GM08714 (cell line): Measurements from ENCODE around the gene BRWD1.

ENCODE experiments used
- H3K4me3 ChIP-seq: fragments of 200-500 bp; sonication (Bioruptor generic); 2 replicates; pipeline ENCODE4 v1.5.1; 2014; ENCODE audit warnings: mild to moderate bottlenecking, low read length, inconsistent platforms
- ZNF274 ChIP-seq: IDR thresholded peaks from 2 replicates; pipeline ENCODE4 v1.6.1; 2012; ENCODE audit warnings: mild to moderate bottlenecking, low read depth, low read length

Gene BRWD1

DNA sequence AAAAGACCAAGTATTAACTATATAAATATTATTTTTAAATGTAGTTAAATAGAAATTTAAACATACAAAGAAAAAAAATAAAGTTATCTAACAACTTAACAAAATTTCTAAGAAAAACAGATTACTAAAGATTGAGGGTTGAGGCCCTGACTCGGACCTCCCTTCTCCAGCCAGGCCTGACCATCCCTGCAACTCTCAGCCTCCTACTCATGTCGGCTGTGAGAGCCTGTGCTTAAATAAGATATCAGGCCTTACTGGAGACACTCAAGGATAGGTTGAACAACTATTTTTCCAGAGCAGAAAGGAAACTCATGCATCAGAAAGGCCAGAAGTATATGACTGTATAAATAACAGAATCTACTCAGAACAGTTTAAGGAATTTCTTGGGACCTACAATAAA, 97.1 kb downstream of the BRWD1 start:
- TF ChIP-seq ZNF274: no peak

GRCh38 chr21:39215078-39215477, 98.4 kb downstream of the BRWD1 start:
- no peak for TF ChIP-seq ZNF274
- no peak overlapping the region for H3K4me3 ChIP-seq

More for the DNA sequence above, 97.1 kb downstream of the BRWD1 start:
- H3K4me3 ChIP-seq: no peak overlapping the region

DNA sequence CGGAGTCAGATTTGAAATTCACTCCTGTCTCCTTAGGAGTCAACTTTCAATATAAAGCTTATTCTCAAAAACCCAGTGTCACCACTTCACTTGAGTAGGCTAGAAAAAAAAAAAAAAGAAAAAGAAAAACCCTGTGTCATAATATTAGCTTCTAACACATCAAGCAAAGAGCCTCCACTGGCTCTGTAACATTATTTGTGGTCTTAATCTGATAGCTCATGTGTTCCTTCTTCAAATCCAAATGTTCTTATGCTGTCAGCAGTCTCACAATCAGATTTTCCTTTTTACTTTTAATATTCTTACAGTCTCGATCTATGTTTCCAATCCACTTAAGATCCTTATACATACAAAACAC, 104.1 kb downstream of the BRWD1 start:
- H3K4me3 ChIP-seq: no peak overlapping the region
- TF ChIP-seq ZNF274: no peak

- H3K4me3 ChIP-seq: no peak overlapping the region
- TF ChIP-seq ZNF274: no peak
Observed at GRCh38 chr21:39208624-39209333, 104.7 kb downstream of the BRWD1 start.

GRCh38 chr21:39204134-39204533, 109.3 kb downstream of the BRWD1 start:
- no peak for TF ChIP-seq ZNF274
- no peak overlapping the region for H3K4me3 ChIP-seq

- H3K4me3 ChIP-seq: no peak overlapping the region
- no peak for TF ChIP-seq ZNF274
Observed at GRCh38 chr21:39198800-39199199, 114.6 kb downstream of the BRWD1 start.

DNA sequence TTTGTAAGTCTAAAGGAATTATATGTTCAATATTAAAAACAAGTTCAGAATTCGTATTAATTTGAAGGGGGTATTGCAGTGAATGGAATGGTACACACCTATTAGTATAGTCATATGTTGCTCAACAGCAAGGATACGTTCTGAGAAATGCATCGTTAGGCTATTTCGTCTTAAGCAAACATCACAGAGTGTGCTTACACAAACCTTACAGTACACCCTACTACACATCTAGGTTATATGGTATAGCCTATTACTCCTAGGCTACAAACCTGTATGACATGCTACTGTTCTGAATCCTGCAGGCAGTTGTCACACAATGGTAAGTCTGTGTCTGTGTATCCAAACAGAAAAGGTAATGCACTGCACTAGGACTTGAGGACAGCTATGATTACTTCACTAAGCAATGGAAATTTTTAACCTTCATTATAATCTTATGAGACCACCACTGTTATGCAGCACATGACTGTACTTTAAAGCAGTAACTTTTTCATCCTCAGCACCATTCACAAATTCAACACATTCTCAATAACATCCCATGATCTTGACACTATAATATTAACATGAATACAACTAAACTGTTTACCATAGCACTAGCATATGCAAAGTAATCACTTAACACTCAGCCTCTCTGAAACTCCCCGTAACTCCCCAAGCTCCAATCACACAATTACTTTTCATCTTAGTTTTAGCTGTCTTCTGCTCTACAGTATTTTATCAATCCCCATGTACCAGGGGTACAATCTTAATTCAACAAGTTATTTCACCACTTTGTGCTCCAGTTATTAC, 115.8 kb downstream of the BRWD1 start:
- TF ChIP-seq ZNF274: no peak
- no peak overlapping the region for H3K4me3 ChIP-seq

GRCh38 chr21:39196838-39197237, 116.6 kb downstream of the BRWD1 start:
- no peak for TF ChIP-seq ZNF274
- H3K4me3 ChIP-seq: no peak overlapping the region

GRCh38 chr21:39196310-39196709, 117.1 kb downstream of the BRWD1 start:
- TF ChIP-seq ZNF274: no peak
- no peak overlapping the region for H3K4me3 ChIP-seq

- TF ChIP-seq ZNF274: no peak
- H3K4me3 ChIP-seq: no peak overlapping the region
Observed at GRCh38 chr21:39193380-39193779, 120.1 kb downstream of the BRWD1 start.

DNA sequence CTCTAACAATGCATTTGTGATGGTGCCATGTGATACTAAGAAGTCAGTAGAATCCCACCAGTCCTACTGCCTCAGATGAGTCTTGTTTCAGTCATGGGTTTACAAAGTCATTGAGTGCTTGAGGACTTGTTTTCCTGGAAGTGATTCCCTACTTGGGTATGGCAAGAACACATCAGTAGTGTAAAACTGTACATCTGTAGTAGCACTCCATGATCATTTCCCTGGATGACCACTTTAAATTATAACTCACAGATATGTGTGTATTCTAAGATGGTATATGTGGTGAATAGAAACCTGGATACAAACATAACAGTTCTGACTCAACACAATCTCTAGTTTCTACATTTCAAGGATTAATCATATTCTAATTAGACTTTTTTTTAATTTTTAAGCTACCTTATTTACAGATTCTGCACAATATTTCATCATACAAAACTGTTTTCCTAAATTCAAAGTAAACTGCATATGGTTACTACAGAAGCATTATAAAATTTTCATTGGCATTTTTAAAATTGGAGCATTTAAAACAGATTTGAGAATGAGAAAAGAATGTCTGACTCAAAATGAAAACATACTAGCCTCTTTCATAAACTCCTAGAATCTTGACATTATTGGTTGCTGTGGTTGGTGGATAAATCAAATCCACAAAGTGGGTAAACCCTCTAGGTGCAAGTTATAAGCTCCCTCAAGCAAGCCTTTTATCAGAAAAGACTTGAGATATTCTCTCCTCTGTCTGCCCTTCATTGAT, 123.4 kb downstream of the BRWD1 start:
- no peak for TF ChIP-seq ZNF274
- no peak overlapping the region for H3K4me3 ChIP-seq

DNA sequence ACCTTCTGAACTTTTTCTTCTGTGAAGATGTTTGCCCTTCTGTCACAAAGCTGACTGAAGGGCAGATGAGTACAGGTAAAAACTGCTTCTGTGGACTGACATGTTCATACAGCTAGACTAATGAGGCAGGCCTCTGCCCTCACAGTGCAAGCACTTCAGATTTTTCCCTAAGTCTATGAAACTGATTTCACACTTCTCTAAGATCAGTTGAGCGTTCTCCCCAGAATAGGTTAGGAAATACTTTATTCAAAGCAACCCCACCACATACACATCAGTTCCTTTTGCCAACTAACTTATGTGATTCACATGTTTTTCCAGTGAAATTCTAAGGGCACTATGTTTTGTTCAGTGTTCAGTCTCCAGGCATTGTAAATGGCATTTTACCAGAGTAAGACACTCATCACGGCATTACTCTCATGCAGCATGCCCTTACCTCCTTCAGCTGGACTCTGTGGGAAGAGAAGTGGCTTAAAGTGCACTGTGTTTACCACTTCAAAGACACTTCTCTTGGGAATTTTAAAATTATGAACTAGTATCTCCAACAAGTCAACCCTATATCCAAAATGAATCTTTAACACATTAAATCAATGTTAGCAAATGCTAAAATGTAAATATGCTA, 124.8 kb downstream of the BRWD1 start:
- no peak overlapping the region for H3K4me3 ChIP-seq
- TF ChIP-seq ZNF274: no peak

GRCh38 chr21:39187141-39187540, 126.3 kb downstream of the BRWD1 start:
- no peak overlapping the region for H3K4me3 ChIP-seq
- no peak for TF ChIP-seq ZNF274

GRCh38 chr21:39186676-39187075, 126.8 kb downstream of the BRWD1 start:
- H3K4me3 ChIP-seq: peak overlapping the region; percentile 10; the same call in 1 of the 2 replicates
- no peak for TF ChIP-seq ZNF274
